ENCODE measurements around the gene PSMB7. TPM values are rescaled to one million over a fixed set of nuclear protein-coding genes. Genes with fewer than 3 reads are reported as not detected.

Gene PSMB7
- total and polyA plus RNA-seq, 2 of the 8 experiments (the other 6 are each of a cell fraction or from before 2014, with no cell fraction given): 222 to 357 TPM

Other genes starting within 250 kb of the PSMB7 start
- gene NEK6, start 157.5 kb downstream of the PSMB7 start, total RNA-seq (2021; fragmentation: NEBNext Ultra II Directional; extraction: Animal tissue kit (Norgen Biotek cat#: 25700)): 16.6 and 19.7 TPM in 2 replicates
- gene NEK6, start 157.5 kb downstream of the PSMB7 start, polyA plus RNA-seq (2011; rRNA removed): 17.7 and 23.9 TPM in 2 replicates
- gene ADGRD2, start 35.0 kb upstream of the PSMB7 start, total RNA-seq (2021; fragmentation: NEBNext Ultra II Directional; extraction: Animal tissue kit (Norgen Biotek cat#: 25700)): 1.1 and 1.4 TPM in 2 replicates
- 0.41 and 1.2 TPM in 2 replicates for gene ADGRD2, start 35.0 kb upstream of the PSMB7 start, polyA plus RNA-seq (2011; rRNA removed)
- 0.42 and 0.58 TPM in 2 replicates for gene NR5A1, start 92.0 kb upstream of the PSMB7 start, total RNA-seq (2021; fragmentation: NEBNext Ultra II Directional; extraction: Animal tissue kit (Norgen Biotek cat#: 25700))
- gene NR5A1, start 92.0 kb upstream of the PSMB7 start, polyA plus RNA-seq (2011; rRNA removed): 0.29 and 0.74 TPM in 2 replicates

Data from H1 (cell line).